ENCODE data around the gene SGSH.

DNA sequence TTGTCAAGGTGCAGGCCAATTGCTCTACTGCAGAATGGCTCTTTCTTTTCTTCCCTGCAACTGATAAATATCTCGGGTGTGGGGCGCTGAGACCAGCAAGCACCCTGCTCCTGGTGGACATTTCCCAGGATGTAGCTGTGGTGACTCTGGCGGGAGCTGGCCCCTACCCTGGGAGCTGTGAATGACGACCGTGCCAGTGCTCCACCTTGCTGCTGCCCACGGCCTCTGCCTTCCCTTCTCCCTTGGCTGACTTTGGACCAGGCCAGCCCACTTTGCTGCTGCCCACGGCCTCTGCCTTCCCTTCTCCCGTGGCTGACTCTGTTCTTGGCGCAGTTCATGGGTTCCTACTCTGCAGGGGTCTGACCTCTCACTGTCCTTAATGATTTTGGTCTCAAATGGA is 34.2 kb downstream of the SGSH start:
- TF ChIP-seq, protein P1, sequence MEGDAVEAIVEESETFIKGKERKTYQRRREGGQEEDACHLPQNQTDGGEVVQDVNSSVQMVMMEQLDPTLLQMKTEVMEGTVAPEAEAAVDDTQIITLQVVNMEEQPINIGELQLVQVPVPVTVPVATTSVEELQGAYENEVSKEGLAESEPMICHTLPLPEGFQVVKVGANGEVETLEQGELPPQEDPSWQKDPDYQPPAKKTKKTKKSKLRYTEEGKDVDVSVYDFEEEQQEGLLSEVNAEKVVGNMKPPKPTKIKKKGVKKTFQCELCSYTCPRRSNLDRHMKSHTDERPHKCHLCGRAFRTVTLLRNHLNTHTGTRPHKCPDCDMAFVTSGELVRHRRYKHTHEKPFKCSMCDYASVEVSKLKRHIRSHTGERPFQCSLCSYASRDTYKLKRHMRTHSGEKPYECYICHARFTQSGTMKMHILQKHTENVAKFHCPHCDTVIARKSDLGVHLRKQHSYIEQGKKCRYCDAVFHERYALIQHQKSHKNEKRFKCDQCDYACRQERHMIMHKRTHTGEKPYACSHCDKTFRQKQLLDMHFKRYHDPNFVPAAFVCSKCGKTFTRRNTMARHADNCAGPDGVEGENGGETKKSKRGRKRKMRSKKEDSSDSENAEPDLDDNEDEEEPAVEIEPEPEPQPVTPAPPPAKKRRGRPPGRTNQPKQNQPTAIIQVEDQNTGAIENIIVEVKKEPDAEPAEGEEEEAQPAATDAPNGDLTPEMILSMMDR (IDR thresholded peaks at IDR 0.05; ENCODE audit: poor library complexity), result no peak
- TF ChIP-seq EZH2 (IDR thresholded peaks at IDR 0.05; ENCODE audit: borderline replicate concordance), result no peak

Data from hepatocyte (in vitro differentiated cells).